GM06990 (cell line): ENCODE results near the gene HCRTR2.
A peak's percentile ranks its signal among the peaks of the same experiment; 100 is the strongest.
"Not testable (repeated sequence)": the region's sequence is repeated elsewhere in the genome, so short reads cannot be mapped to it uniquely, and the experiment has no call there.

Source experiments
- DNase-seq: peaks from one replicate; pipeline ENCODE4 v3.0.0-alpha.2; 2011; ENCODE audit not compliant: insufficient read length; ENCODE audit errors: extremely low read depth
- H3K27me3 ChIP-seq: replicated peaks from 2 replicates; pipeline ENCODE4 v1.6.0; 2011; ENCODE audit warnings: low read length; ENCODE audit not compliant: control insufficient read depth, insufficient read depth
- H3K36me3 ChIP-seq: 2 replicates; pipeline ENCODE4 v1.5.1; 2011; ENCODE audit warnings: low read length; ENCODE audit not compliant: control insufficient read depth, insufficient read depth
- H3K4me3 ChIP-seq: replicated peaks from 2 replicates; pipeline ENCODE4 v1.5.1; 2011; ENCODE audit warnings: low read depth, mild to moderate bottlenecking, control low read depth, low read length
- TF ChIP-seq, protein P1 (sequence below): IDR thresholded peaks from 2 replicates; pipeline ENCODE4 v1.5.1; 2011; ENCODE audit warnings: low read length, control low read depth, mild to moderate bottlenecking, inconsistent platforms; ENCODE audit not compliant: insufficient read depth, poor library complexity, severe bottlenecking

Gene HCRTR2

DNA sequence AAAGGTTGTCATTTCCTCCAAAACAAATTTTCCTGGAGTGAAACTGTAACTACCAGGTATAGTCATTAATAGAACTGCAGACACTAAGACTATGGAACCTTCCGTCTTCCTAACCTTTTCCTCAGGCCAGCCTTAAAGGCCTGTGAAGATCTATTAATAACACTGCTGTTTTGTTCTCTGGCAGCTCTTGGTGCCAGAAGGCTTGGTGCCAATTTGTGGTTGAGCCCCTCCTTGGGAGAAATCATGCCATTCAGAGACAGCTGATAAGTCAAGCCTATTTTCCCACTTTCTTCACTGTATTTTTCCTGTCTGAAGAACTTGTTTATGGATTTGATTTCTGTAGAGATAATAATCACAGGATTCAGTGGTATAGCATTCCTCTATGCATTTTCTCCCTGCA lies 64.8 kb downstream of the HCRTR2 start:
- H3K4me3 ChIP-seq: no peak overlapping the region
- DNase-seq: no peak
- TF ChIP-seq, protein P1, sequence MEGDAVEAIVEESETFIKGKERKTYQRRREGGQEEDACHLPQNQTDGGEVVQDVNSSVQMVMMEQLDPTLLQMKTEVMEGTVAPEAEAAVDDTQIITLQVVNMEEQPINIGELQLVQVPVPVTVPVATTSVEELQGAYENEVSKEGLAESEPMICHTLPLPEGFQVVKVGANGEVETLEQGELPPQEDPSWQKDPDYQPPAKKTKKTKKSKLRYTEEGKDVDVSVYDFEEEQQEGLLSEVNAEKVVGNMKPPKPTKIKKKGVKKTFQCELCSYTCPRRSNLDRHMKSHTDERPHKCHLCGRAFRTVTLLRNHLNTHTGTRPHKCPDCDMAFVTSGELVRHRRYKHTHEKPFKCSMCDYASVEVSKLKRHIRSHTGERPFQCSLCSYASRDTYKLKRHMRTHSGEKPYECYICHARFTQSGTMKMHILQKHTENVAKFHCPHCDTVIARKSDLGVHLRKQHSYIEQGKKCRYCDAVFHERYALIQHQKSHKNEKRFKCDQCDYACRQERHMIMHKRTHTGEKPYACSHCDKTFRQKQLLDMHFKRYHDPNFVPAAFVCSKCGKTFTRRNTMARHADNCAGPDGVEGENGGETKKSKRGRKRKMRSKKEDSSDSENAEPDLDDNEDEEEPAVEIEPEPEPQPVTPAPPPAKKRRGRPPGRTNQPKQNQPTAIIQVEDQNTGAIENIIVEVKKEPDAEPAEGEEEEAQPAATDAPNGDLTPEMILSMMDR: no peak
- H3K36me3 ChIP-seq: no peaks in the 10 kb centered on the region
- no peaks in the 10 kb centered on the region for H3K27me3 ChIP-seq

DNA sequence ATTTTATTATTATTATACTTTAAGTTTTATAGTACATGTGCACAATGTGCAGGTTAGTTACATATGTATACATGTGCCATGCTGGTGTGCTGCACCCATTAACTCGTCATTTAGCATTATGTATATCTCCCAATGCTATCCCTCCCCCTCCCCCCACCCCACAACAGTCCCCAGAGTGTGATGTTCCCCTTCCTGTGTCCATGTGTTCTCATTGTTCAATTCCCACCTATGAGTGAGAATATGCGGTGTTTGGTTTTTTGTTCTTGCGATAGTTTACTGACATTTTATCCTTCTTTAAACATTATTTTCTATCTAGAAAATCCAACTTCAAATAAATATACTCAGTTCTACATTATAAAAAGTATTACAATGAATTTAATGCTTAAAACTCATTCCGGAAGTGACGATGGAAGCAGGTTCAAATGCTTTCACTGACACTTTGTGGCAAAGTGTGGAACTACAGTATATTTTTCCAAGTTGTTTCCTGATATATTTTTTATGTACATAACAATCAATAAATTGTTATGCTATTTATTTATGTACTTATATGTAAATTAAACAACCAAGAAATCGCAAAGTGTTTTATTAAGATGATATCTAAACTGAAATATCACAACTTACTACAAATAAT lies 66.8 kb downstream of the HCRTR2 start:
- DNase-seq, H3K36me3 ChIP-seq, H3K27me3 ChIP-seq, H3K4me3 ChIP-seq: not testable (repeated sequence)
- TF ChIP-seq, protein P1: peak; percentile 23

DNA sequence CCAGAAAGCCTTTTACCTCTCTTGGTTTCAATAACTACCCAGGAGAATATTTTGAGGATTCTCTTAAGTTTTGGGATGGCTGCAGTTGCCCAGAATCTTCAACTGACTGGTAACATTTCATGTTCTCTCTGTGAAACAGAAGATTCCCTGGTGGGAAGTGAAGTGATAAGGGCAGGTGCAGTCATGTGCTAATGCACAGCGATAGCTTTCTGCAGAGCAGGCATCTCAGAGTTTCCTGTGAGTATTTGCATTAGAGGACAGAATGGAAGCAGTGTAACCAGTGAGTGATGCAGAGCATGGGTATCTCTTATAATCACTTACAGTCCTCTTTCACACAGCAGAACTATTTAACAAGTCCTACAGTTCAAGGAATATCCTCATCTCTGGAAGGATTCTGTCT lies 76.1 kb downstream of the HCRTR2 start:
- TF ChIP-seq, protein P1: no peak
- no peaks in the 10 kb centered on the region for H3K36me3 ChIP-seq
- no peak overlapping the region for H3K4me3 ChIP-seq
- no peak for DNase-seq
- no peaks in the 10 kb centered on the region for H3K27me3 ChIP-seq

DNA sequence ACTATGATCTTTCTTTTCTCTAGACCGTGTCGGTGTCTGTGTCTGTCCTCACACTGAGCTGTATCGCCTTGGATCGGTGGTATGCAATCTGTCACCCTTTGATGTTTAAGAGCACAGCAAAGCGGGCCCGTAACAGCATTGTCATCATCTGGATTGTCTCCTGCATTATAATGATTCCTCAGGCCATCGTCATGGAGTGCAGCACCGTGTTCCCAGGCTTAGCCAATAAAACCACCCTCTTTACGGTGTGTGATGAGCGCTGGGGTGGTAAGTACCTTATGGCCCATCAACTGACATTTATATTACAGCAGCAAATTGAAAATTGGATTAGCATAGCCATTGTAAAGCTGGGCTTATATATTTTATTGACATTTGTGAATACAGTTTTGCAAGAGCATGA lies 80.8 kb downstream of the HCRTR2 start:
- DNase-seq: no peak
- Histone ChIP-seq H3K27me3 (no peaks in the 10 kb centered on the region), H3K4me3 (no peak overlapping the region), H3K36me3 (no peaks in the 10 kb centered on the region)
- TF ChIP-seq, protein P1: no peak

DNA sequence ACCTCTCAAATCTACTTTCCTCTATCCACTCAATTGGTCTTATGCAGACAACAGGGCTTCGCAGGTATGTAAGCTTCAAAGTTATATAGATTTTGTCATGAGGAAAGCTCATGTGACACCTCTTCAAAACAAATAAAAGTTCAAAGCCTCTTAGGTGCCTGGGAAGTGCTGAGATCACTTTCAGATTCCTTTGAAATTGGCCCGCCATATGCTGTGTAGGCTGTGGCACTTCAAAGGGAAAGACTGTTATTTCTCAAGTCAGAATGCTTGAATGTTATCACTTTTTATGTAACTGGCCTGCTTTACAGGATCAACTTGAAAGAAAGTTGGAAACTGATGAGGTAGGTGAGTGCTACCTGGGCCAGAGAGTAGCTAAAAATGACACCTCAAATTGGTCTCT lies 85.9 kb downstream of the HCRTR2 start:
- TF ChIP-seq, protein P1: no peak
- no peak for DNase-seq
- H3K4me3 ChIP-seq: no peak overlapping the region
- H3K27me3 ChIP-seq: no peaks in the 10 kb centered on the region
- H3K36me3 ChIP-seq: no peaks in the 10 kb centered on the region
